Neutrophil (primary cell): ENCODE results near the gene KBTBD12.

Experiments used
- H3K27ac ChIP-seq: fragments of 200-600 bp; sonication (generic); 2 replicates; pipeline ENCODE4 v1.5.1; 2016; ENCODE audit warnings: mild to moderate bottlenecking, moderate library complexity
- H3K27me3 ChIP-seq: fragments of 200-600 bp; sonication (generic); 2 replicates; pipeline ENCODE4 v1.6.0; 2016; ENCODE audit warnings: mild to moderate bottlenecking
- H3K36me3 ChIP-seq: fragments of 200-600 bp; sonication (generic); 2 replicates; pipeline ENCODE4 v1.5.1; 2017
- H3K4me1 ChIP-seq, 2 experiments: fragments of 200-600 bp in 1 of 2; sonication (generic) in 1 of 2; 1 replicate in 1 of 2; 2 replicates in 1 of 2; pipeline versions ENCODE4 v1.5.1 to v1.6.1; 2013 to 2016; ENCODE audit warnings: low read depth in 1 of 2, low read length in 1 of 2, mild to moderate bottlenecking in 1 of 2, moderate library complexity in 1 of 2; ENCODE audit not compliant: control insufficient read depth in 1 of 2, insufficient read depth in 1 of 2
- H3K4me3 ChIP-seq, 2 experiments: fragments of 200-600 bp in 1 of 2; sonication (generic) in 1 of 2; 1 replicate in 1 of 2; 2 replicates in 1 of 2; pipeline ENCODE4 v1.5.1; 2013 to 2016; ENCODE audit warnings: low read depth in 1 of 2, low read length in 1 of 2, mild to moderate bottlenecking in 1 of 2, moderate library complexity in 1 of 2
- H3K9me3 ChIP-seq: fragments of 200-600 bp; sonication (generic); 2 replicates; pipeline ENCODE4 v1.5.1; 2016
- CTCF ChIP-seq: fragments of 200-600 bp; sonication (generic); IDR thresholded peaks from 2 replicates; pipeline ENCODE4 v1.5.1; 2016; ENCODE audit warnings: antibody characterized with exemption

KBTBD12 gene

GRCh38 chr3:127991681-127992080, 76.6 kb downstream of the KBTBD12 start:
- Histone ChIP-seq H3K4me3 (no peak overlapping the region), H3K36me3 (no peaks in the 10 kb centered on the region), H3K27me3 (no peaks in the 10 kb centered on the region), H3K4me1 (no peaks in the 10 kb centered on the region), H3K27ac (no peak overlapping the region), H3K9me3 (no peaks in the 10 kb centered on the region)
- no peak for TF ChIP-seq CTCF

- Histone ChIP-seq H3K4me1 (no peaks in the 10 kb centered on the region), H3K27ac (no peak overlapping the region), H3K4me3 (no peak overlapping the region), H3K9me3 (no peaks in the 10 kb centered on the region), H3K27me3 (no peaks in the 10 kb centered on the region), H3K36me3 (no peaks in the 10 kb centered on the region)
- TF ChIP-seq CTCF, result no peak
Observed at GRCh38 chr3:127992127-127992526, 77.1 kb downstream of the KBTBD12 start.

GRCh38 chr3:127994011-127994410, 79.0 kb downstream of the KBTBD12 start:
- H3K9me3 ChIP-seq, result no peaks in the 10 kb centered on the region
- H3K27me3 ChIP-seq, result no peaks in the 10 kb centered on the region
- no peaks in the 10 kb centered on the region for H3K4me1 ChIP-seq
- no peak overlapping the region for H3K27ac ChIP-seq
- no peak overlapping the region for H3K4me3 ChIP-seq
- no peak for TF ChIP-seq CTCF
- no peaks in the 10 kb centered on the region for H3K36me3 ChIP-seq

- H3K27me3 ChIP-seq, result peaks cover 7% of the 10 kb centered on the region
- no peaks in the 10 kb centered on the region for H3K9me3 ChIP-seq
- H3K4me3 ChIP-seq, result no peak overlapping the region
- no peaks in the 10 kb centered on the region for H3K36me3 ChIP-seq
- TF ChIP-seq CTCF, result no peak
- H3K27ac ChIP-seq, result no peak overlapping the region
- H3K4me1 ChIP-seq, result no peaks in the 10 kb centered on the region
Observed at GRCh38 chr3:127997016-127997415, 82.0 kb downstream of the KBTBD12 start.

- Histone ChIP-seq H3K36me3 (no peaks in the 10 kb centered on the region), H3K4me1 (no peaks in the 10 kb centered on the region), H3K27me3 (peaks cover 7% of the 10 kb centered on the region), H3K9me3 (no peaks in the 10 kb centered on the region), H3K27ac (no peak overlapping the region), H3K4me3 (no peak overlapping the region)
- TF ChIP-seq CTCF, result no peak
Observed at GRCh38 chr3:127997961-127998360, 82.9 kb downstream of the KBTBD12 start.

GRCh38 chr3:127998596-127998995, 83.6 kb downstream of the KBTBD12 start:
- no peaks in the 10 kb centered on the region for H3K36me3 ChIP-seq
- peaks cover 7% of the 10 kb centered on the region for H3K27me3 ChIP-seq
- no peaks in the 10 kb centered on the region for H3K9me3 ChIP-seq
- no peaks in the 10 kb centered on the region for H3K4me1 ChIP-seq
- no peak overlapping the region for H3K4me3 ChIP-seq
- no peak overlapping the region for H3K27ac ChIP-seq
- TF ChIP-seq CTCF, result no peak
